Esophagus muscularis mucosa (tissue), 3 donors: ENCODE measurements around the gene ARTN.

Experiments
- POLR2A ChIP-seq: fragments of 450-650 bp; IDR thresholded peaks from one replicate; pipeline ENCODE4 v1.6.1; 2017; ENCODE audit warnings: antibody characterized with exemption, moderate library complexity, mild to moderate bottlenecking, low read depth
- POLR2AphosphoS5 ChIP-seq, 2 donors: sonication (generic); formaldehyde crosslinking; IDR thresholded peaks; one replicate each; pipeline ENCODE4 v1.6.1; 2017; ENCODE audit warnings: antibody characterized with exemption in 2 of 2
- TF ChIP-seq, protein P1 (sequence below), 3 experiments: fragments of 200-600 bp in 2 of 3; fragments of 450-650 bp in 1 of 3; sonication (generic) in 2 of 3; IDR thresholded peaks; one replicate each; pipeline ENCODE4 v1.5.1; 2017 to 2019; ENCODE audit warnings: antibody characterized with exemption in 3 of 3, mild to moderate bottlenecking in 2 of 3, moderate library complexity in 1 of 3

DNA sequence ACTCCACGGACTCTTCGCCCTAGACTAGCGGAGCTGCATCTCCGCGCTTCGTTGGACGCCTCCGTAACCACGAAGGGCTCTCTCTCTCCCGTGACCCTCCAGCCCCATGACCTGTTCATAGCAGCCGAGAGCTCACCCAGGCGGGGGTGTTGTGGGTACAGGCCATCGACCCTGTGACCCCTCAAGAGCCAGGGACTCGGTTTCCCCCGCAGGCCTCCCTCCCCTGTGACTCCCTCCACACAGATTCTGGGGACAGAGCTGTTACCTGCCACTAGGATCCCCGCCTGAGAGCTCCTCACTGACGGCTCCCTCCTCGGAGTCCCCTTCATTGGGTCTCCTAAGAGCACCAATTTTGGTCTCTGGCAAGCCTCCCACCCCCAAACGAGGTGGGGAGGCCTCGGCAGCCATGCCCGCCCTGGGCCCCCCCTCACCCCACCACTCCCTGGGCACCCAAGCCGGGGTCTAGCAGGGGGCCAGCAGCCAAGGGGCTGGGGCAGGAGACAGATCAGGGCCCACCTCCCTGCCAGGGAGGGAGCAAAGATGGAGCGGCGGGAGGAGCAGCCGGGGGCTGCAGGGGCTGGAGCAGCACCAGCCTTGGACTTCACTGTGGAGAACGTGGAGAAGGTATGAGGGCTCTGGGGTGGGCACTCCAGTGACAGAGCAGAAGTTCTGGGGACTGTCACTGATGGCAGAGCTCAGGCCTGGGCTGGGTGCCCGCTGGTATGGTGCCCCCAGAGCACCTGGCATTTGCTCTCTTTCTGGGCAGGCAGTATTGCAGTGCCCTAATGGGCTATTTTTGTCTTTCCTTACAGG, 13.7 kb downstream of the ARTN start:
- TF ChIP-seq, protein P1, sequence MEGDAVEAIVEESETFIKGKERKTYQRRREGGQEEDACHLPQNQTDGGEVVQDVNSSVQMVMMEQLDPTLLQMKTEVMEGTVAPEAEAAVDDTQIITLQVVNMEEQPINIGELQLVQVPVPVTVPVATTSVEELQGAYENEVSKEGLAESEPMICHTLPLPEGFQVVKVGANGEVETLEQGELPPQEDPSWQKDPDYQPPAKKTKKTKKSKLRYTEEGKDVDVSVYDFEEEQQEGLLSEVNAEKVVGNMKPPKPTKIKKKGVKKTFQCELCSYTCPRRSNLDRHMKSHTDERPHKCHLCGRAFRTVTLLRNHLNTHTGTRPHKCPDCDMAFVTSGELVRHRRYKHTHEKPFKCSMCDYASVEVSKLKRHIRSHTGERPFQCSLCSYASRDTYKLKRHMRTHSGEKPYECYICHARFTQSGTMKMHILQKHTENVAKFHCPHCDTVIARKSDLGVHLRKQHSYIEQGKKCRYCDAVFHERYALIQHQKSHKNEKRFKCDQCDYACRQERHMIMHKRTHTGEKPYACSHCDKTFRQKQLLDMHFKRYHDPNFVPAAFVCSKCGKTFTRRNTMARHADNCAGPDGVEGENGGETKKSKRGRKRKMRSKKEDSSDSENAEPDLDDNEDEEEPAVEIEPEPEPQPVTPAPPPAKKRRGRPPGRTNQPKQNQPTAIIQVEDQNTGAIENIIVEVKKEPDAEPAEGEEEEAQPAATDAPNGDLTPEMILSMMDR (IDR thresholded peaks at IDR 0.05), result no peak
- no peak for TF ChIP-seq POLR2AphosphoS5 (IDR thresholded peaks at IDR 0.05)
- no peak for TF ChIP-seq POLR2A
